ENCODE measurements around the gene RHBDL2.
"Not testable (repeated sequence)": the region's sequence is repeated elsewhere in the genome, so short reads cannot be mapped to it uniquely, and the experiment has no call there.

RHBDL2 gene

GRCh38 chr1:38941527-38942019 is at the start of gene RHBDL2:
Gene RHBDL2, minus strand, starts transcription at chr1:38941830. Its CDS starts 22,618 bp downstream, at chr1:38919212.
- DNase-seq (ENCODE audit: low read depth in 2 of 2), result no peak

GRCh38 chr1:38990738-38991637 is 49.4 kb upstream of the RHBDL2 start, which contains the start of gene AKIRIN1:
Gene AKIRIN1, plus strand, starts transcription at chr1:38991276. Its CDS starts 105 bp downstream, at chr1:38991381.
- DNase-seq (ENCODE audit: low read depth in 2 of 2), result peak; percentile 92

GRCh38 chr1:38990386-38990737 is 48.7 kb upstream of the RHBDL2 start:
- DNase-seq (ENCODE audit: low read depth in 2 of 2), result no peak

GRCh38 chr1:38989979-38990378 is 48.3 kb upstream of the RHBDL2 start:
- DNase-seq (ENCODE audit: low read depth in 2 of 2), result no peak

- DNase-seq (ENCODE audit: low read depth in 2 of 2), result not testable (repeated sequence)
Observed at GRCh38 chr1:38979380-38979779, 37.8 kb upstream of the RHBDL2 start.

- not testable (repeated sequence) for DNase-seq (ENCODE audit: low read depth in 2 of 2)
Observed at GRCh38 chr1:38978245-38978542, 36.6 kb upstream of the RHBDL2 start.

- not testable (repeated sequence) for DNase-seq (ENCODE audit: low read depth in 2 of 2)
Observed at GRCh38 chr1:38977399-38978244, 36.0 kb upstream of the RHBDL2 start.

- DNase-seq (ENCODE audit: low read depth in 2 of 2), result no peak
Observed at GRCh38 chr1:38973659-38974437, 32.2 kb upstream of the RHBDL2 start.

- not testable (repeated sequence) for DNase-seq (ENCODE audit: low read depth in 2 of 2)
Observed at GRCh38 chr1:38973145-38973544, 31.5 kb upstream of the RHBDL2 start.

- no peak for DNase-seq (ENCODE audit: low read depth in 2 of 2)
Observed at GRCh38 chr1:38964140-38964548, 22.5 kb upstream of the RHBDL2 start.

GRCh38 chr1:38962560-38962959 is 20.9 kb upstream of the RHBDL2 start:
- DNase-seq (ENCODE audit: low read depth in 2 of 2), result no peak

- DNase-seq (ENCODE audit: low read depth in 2 of 2), result no peak
Observed at GRCh38 chr1:38962113-38962512, 20.5 kb upstream of the RHBDL2 start.

GRCh38 chr1:38958967-38959366 is 17.3 kb upstream of the RHBDL2 start:
- DNase-seq (ENCODE audit: low read depth in 2 of 2), result no peak

GRCh38 chr1:38953433-38953860 is 11.8 kb upstream of the RHBDL2 start:
- no peak for DNase-seq (ENCODE audit: low read depth in 2 of 2)

GRCh38 chr1:38950553-38950952 is 8.9 kb upstream of the RHBDL2 start:
- DNase-seq (ENCODE audit: low read depth in 2 of 2), result no peak

- no peak for DNase-seq (ENCODE audit: low read depth in 2 of 2)
Observed at GRCh38 chr1:38944547-38944946, 2.9 kb upstream of the RHBDL2 start.

- DNase-seq (ENCODE audit: low read depth in 2 of 2), result no peak
Observed at GRCh38 chr1:38942664-38943428, 1.2 kb upstream of the RHBDL2 start.

GRCh38 chr1:38941093-38941492 is 537 bp downstream of the RHBDL2 start:
- DNase-seq (ENCODE audit: low read depth in 2 of 2), result no peak

GRCh38 chr1:38940339-38941047 is 1.1 kb downstream of the RHBDL2 start:
- DNase-seq (ENCODE audit: low read depth in 2 of 2), result no peak

- DNase-seq (ENCODE audit: low read depth in 2 of 2), result no peak
Observed at GRCh38 chr1:38938722-38939260, 2.8 kb downstream of the RHBDL2 start.
